Aorta (tissue), 5 donors: ENCODE results near the gene RNF8. TPM values are rescaled to one million over a fixed set of nuclear protein-coding genes. Genes with fewer than 3 reads are reported as not detected.

ENCODE experiments used
- ATAC-seq: fragments of 200-7000 bp; cut with Tn5 transposase; one replicate; pipeline ENCODE4 v1.9.1; 2022; ENCODE audit warnings: moderate library complexity; ENCODE audit not compliant: low FRiP score
- DNase-seq, 2 donors: peaks; one replicate each; pipeline ENCODE4 v3.0.0-alpha.2; 2020
- H3K27ac ChIP-seq, 2 donors: one replicate each; pipeline ENCODE4 v1.5.1; 2013; ENCODE audit warnings: low read length in 2 of 2, mild to moderate bottlenecking in 2 of 2, moderate library complexity in 2 of 2, control low read depth in 1 of 2, inconsistent platforms in 1 of 2, low read depth in 1 of 2
- H3K27me3 ChIP-seq, 2 donors: one replicate each; pipeline ENCODE4 v1.6.1; 2013; ENCODE audit warnings: control low read depth in 1 of 2, low read length in 1 of 2, mild to moderate bottlenecking in 1 of 2, moderate library complexity in 1 of 2; ENCODE audit not compliant: insufficient read depth in 2 of 2, control insufficient read depth in 1 of 2
- H3K36me3 ChIP-seq, 2 donors: one replicate each; pipeline ENCODE4 v1.6.1; 2013; ENCODE audit warnings: control low read depth in 1 of 2, low read length in 1 of 2, mild to moderate bottlenecking in 1 of 2; ENCODE audit not compliant: insufficient read depth in 2 of 2, control insufficient read depth in 1 of 2
- H3K4me1 ChIP-seq, 2 donors: one replicate each; pipeline ENCODE4 v1.6.1; 2013; ENCODE audit warnings: low read length in 2 of 2, control low read depth in 1 of 2, mild to moderate bottlenecking in 1 of 2, moderate library complexity in 1 of 2; ENCODE audit not compliant: insufficient read depth in 2 of 2, control insufficient read depth in 1 of 2
- H3K4me3 ChIP-seq, 2 donors: one replicate each; pipeline ENCODE4 v1.5.1; 2013; ENCODE audit warnings: low read length in 2 of 2, control low read depth in 1 of 2, mild to moderate bottlenecking in 1 of 2
- H3K9me3 ChIP-seq: one replicate; pipeline ENCODE4 v1.6.1; 2013; ENCODE audit warnings: mild to moderate bottlenecking, low read length; ENCODE audit not compliant: control insufficient read depth
- WGBS, 2 donors: extraction: QIAGEN DNeasy Blood & Tissue Kit; methylation state at CpG; one replicate each; pipeline ENCODE4 v1.1.7; 2013; 5-methylcytosine and 5-hydroxymethylcytosine counted together
- intact Hi-C, 2 donors: fragments of 100-400 bp; cut with DNase I; formaldehyde crosslinking; loops; one replicate each; pipeline versions ENCODE4 v1.14.2 to v1.15.0; 2022
- polyA plus RNA-seq, 2 donors: library from polyadenylated mRNA; stranded (reverse); fragments of 200-250 nt; gene quantifications; one replicate each; pipeline ENCODE4 v1.2.3, GENCODE V29; 2013
- total RNA-seq, 2 donors: library from RNA; stranded (reverse); fragmentation: NEBNext Ultra II Directional; extraction: Animal tissue kit (Norgen Biotek cat#: 25700); gene quantifications; one replicate each; pipeline ENCODE4 v1.2.1, GENCODE V29; 2021
- donor health status: healthy with polysubstance abuse.
- donor health status: Bipolar disorder and iron deficiency.
- donor health status: DM: no; HTN: no; CAD: no.
- donor health status: DM: no; HTN: no; CAD: no.
- donor health status: DM: yes; HTN: yes; CAD: no.

RNF8 gene
- total and polyA plus RNA-seq, 4 donors = 13.9 to 16.4 (median 14.9) TPM

DNA sequence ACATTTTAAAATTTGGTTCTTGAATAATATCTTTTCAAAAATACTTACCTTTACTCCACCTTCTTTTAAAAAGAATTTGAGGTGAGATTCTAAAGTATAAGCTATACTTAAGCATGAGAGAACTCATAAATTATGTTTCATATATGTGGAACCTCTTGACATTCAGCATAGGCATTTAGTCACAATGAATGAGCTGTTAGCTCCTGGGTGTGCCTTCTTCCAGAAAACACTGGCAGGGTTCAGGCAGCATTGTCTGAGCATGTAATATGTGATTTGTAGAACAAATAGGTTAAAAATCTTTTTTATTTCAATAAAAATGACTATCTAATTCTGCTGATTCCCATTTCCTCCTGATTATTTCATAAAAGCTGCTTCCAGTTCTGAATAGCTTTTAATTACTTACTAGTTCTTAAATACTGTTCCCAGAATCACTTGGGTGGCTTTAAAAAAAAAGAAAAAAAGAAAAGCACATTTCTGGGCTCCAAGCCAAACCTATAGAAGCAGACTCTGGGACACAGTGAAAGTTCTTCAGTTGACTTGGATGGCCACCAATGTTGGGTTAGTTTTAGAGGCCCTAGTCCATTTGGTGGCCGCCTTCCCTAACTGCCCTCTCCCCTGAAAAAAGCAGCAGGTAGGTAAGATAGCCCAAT, 20.2 kb downstream of the RNF8 start:
- Histone ChIP-seq H3K27ac (no peak overlapping the region), H3K36me3 (peaks cover 3 to 6% of the 10 kb centered on the region in 2 donors), H3K27me3 (no peaks in the 10 kb centered on the region), H3K9me3 (no peaks in the 10 kb centered on the region), H3K4me3 (no peak overlapping the region), H3K4me1 (peaks cover 3 to 6% of the 10 kb centered on the region in 2 donors)
- intact Hi-C loops = loop anchor here in 1 of 2 donors (10.0 kb wide), 1 partner anchor 191 kb away; no protein-coding TSS in a partner anchor
- ATAC-seq = no peak
- DNase-seq = no peak
- WGBS, 2 donors = 65 to 67% methylated on average over 1 of the region's 1 CpG

DNA sequence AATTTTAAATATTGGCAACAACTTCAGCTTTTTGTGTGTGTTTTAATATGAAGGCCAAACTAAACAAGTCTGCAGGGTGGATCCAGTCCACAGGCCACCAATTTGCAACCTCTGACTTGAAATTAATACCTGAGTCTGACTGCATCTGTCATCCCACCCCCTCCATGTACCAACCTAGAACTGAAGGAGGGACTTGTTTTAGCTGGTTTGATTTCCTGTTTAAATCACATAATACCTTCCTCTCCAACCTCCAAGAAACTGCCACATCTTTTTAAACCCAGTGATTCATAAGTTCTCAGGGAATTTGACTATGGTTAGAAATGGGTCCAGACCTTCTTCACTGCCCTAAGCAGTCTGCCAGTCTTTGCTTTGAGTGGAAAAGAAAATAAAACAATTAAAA, 21.6 kb downstream of the RNF8 start:
- H3K27me3 ChIP-seq = no peaks in the 10 kb centered on the region
- ATAC-seq = no peak
- H3K9me3 ChIP-seq = no peaks in the 10 kb centered on the region
- no peak for DNase-seq
- H3K4me1 ChIP-seq = peaks cover 0 to 5% of the 10 kb centered on the region in 2 donors
- intact Hi-C loops = loop anchor here in 1 of 2 donors (10.0 kb wide), 1 partner anchor 189 kb away; no protein-coding TSS in a partner anchor
- H3K36me3 ChIP-seq = peaks cover 3 to 6% of the 10 kb centered on the region in 2 donors
- no peak overlapping the region for H3K4me3 ChIP-seq
- no peak overlapping the region for H3K27ac ChIP-seq

DNA sequence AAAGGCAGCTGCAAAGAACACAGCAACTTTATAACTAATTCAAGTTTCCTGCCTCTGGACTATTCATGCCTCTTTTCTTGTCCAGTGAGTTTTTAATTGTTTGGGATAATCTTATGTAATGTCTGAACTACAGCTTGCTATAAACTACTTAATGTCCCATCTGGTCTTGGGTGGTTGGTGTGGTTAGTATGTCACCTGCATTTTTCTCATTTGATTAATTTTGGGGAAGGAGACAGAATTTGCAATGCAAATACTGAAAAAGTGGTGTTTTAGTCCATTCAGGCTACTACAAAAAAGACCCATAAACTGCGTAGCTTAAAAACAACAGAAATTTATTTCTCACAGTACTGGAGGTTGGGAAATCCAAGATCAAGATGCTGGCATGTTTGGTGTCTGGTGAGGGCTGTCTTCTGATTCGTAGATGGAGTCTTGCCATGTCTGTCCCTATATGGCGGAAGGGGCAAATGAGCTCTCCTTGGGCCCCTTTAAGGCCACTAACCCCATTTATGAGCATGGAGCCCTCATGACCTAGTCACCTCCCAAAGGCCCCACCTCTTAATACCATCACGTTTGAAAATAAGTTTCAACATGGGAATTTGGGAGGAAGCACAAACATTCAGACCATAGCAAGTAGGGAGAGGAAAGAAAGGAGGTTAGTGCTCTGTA, 22.4 kb downstream of the RNF8 start:
- Histone ChIP-seq H3K27ac (no peak overlapping the region), H3K4me1 (peaks cover 0 to 4% of the 10 kb centered on the region in 2 donors), H3K36me3 (peaks cover 3 to 6% of the 10 kb centered on the region in 2 donors), H3K4me3 (no peak overlapping the region), H3K9me3 (no peaks in the 10 kb centered on the region), H3K27me3 (no peaks in the 10 kb centered on the region)
- DNase-seq (no peak), ATAC-seq (no peak)
- WGBS, 2 donors = 74 to 76% methylated on average over 4 of the region's 4 CpGs
- intact Hi-C loops = loop anchor here in 1 of 2 donors (10.0 kb wide), 1 partner anchor 189 kb away; no protein-coding TSS in a partner anchor

DNA sequence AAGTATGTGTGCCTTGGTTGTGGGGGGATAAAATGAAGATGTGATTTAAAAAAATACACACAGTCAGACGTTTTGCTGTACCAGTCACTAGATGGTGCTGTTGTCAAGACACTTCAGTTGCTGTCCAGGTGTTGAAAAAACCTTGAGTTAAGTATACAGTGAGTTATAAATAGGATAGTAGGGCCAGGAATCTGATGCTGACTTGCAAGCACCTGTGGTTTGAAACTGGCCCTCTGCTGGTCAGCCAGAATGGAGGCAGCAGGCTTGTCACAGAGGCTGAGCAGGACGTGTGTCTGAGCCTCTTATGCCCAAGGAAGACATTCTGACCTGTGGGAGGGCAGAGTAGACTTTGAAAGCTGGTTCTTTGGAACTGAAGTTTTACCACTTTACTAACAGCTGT, 27.8 kb downstream of the RNF8 start:
- WGBS, 2 donors = 25 to 36% methylated on average over 2 of the region's 2 CpGs
- DNase-seq = no peak
- peaks cover 2 to 9% of the 10 kb centered on the region in 2 donors for H3K36me3 ChIP-seq
- no peaks in the 10 kb centered on the region for H3K27me3 ChIP-seq
- H3K4me3 ChIP-seq = no peak overlapping the region
- no peak overlapping the region for H3K27ac ChIP-seq
- intact Hi-C loops = no loop called here
- no peak for ATAC-seq
- no peaks in the 10 kb centered on the region for H3K9me3 ChIP-seq
- no peaks in the 10 kb centered on the region for H3K4me1 ChIP-seq

DNA sequence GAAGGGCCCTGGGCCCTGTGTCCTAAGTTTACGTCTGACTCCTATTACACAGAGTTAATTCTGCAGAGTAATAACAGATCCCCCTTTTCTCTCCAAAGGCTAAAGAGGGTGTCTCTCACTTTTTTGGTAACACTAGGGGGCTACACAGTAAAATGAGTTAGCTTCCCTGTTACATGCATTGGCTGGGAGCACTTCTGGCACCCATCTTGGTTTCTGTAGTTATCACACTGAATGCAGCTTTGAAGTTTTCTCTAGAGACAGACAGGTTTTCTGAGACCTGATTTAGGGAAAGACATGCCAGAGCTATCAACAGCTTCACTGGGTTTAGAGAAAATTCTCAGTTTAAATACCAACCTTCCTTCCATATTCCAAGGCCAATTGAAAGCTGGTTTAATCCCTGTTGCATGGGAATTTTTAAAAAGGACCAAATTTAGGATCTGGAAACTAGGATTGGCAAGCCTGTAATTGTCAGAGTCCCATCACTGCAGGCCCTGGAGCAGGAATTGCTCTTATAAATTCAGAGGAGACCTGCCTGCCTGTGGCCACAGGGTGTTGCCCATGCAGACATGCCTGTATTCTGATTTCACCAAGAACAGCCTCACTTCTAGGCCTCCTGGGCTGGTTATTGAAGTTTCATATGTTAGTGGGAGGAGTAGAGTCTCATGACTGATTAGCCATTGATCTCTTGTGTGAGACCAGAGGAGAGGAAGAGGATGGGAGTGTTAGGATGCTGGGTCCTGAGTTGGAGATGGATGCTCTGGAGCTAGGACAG, 29.4 kb downstream of the RNF8 start:
- no peak for DNase-seq
- no peak for ATAC-seq
- Histone ChIP-seq H3K27me3 (no peaks in the 10 kb centered on the region), H3K4me1 (no peaks in the 10 kb centered on the region), H3K4me3 (no peak overlapping the region), H3K36me3 (peaks cover 2 to 9% of the 10 kb centered on the region in 2 donors), H3K9me3 (no peaks in the 10 kb centered on the region), H3K27ac (no peak overlapping the region)
- intact Hi-C loops = no loop called here
- 82 to 86% methylated on average over 1 of the region's 1 CpG for WGBS, 2 donors

DNA sequence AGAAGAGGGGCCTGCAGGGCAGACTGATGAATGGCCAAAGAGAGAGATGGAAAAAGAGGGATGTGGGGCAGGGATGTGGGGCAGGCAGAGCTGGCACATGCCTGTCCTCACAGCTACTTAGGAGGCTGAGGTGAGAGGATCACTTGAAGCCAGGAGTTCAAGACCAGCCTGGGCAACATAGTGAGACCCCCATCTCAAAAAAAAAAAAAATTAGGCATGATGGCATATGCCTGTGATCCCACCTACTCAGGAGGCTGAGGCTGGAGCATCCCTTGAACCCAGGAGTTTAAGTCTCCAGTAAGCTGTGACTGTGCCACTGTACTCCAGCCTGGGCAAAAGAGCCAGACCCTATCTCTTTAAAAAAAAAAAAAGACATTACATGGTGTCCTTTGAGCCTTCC, 34.8 kb downstream of the RNF8 start:
- Histone ChIP-seq H3K4me1 (no peaks in the 10 kb centered on the region), H3K27ac (no peak overlapping the region), H3K4me3 (no peak overlapping the region), H3K36me3 (peaks cover 6 to 7% of the 10 kb centered on the region in 2 donors), H3K9me3 (no peaks in the 10 kb centered on the region), H3K27me3 (no peaks in the 10 kb centered on the region)
- ATAC-seq = no peak
- DNase-seq = no peak
- intact Hi-C loops = no loop called here

DNA sequence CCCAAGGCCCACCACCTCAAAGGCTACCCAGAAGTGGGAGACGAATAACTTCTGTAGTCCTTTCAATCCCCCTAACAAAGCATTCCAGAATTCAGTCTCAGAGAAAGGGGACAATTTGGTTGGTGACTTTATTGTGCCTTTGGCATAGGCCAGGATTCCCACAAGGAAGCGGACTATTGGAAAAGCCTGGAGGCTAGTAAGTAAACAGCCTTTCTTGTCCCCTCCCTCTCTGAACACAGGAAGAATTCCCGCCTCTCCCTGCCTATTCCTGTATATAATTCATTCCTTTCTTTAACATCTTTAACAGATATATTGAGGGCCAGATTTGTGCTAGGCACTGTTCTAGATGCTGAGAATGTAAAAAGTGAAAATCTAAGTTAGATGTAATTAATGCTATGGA, 36.1 kb downstream of the RNF8 start:
- 95 to 98% methylated on average over 3 of the region's 3 CpGs for WGBS, 2 donors
- Histone ChIP-seq H3K27me3 (no peaks in the 10 kb centered on the region), H3K9me3 (no peaks in the 10 kb centered on the region), H3K27ac (no peak overlapping the region), H3K4me3 (no peak overlapping the region), H3K4me1 (no peaks in the 10 kb centered on the region), H3K36me3 (peaks cover 7 to 8% of the 10 kb centered on the region in 2 donors)
- DNase-seq (no peak), ATAC-seq (no peak)
- intact Hi-C loops = no loop called here

DNA sequence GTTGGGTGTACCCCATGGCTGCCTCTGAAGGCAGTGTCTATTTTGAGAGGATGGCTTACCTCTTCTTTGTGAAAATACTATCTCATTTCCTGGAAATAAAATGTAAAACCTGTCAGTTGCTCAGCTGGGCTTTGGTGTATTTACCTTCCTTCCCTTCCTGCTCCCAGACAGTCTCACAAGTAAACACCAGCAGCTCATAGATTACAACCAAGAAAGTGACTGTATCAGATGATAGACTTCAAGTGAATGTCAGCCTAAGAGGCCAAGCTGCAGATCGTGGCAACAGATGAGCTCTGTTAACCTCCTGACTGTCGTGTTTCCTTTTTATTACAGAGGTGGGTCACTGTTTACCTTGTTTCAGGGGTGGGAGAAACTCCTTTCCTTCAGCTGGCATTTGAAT, 37.3 kb downstream of the RNF8 start:
- intact Hi-C loops = no loop called here
- DNase-seq (no peak), ATAC-seq (no peak)
- Histone ChIP-seq H3K27ac (no peak overlapping the region), H3K27me3 (no peaks in the 10 kb centered on the region), H3K4me1 (no peaks in the 10 kb centered on the region), H3K4me3 (no peak overlapping the region), H3K36me3 (peaks cover 6 to 8% of the 10 kb centered on the region in 2 donors), H3K9me3 (no peaks in the 10 kb centered on the region)
- 75 to 79% methylated on average over 2 of the region's 2 CpGs for WGBS, 2 donors
